Fibroblast of pulmonary artery (primary cell): ENCODE results near the gene PROZ.
A peak's percentile ranks its signal among the peaks of the same experiment; 100 is the strongest.

Experiments used
- DNase-seq: peaks from one replicate; pipeline ENCODE4 v3.0.0-alpha.2; 2010; ENCODE audit warnings: low read depth
- H3K4me3 ChIP-seq: replicated peaks from 2 replicates; pipeline ENCODE4 v1.5.1; 2011; ENCODE audit warnings: low read depth, mild to moderate bottlenecking, control low read depth, low read length, moderate library complexity
- CTCF ChIP-seq: IDR thresholded peaks from 2 replicates; pipeline ENCODE4 v1.5.1; 2011; ENCODE audit warnings: mild to moderate bottlenecking, control low read depth, low read length, inconsistent platforms; ENCODE audit errors: missing control alignments

The PROZ gene

GRCh38 chr13:113201815-113202214 lies 43.4 kb downstream of the PROZ start:
- no peak for TF ChIP-seq CTCF
- DNase-seq = no peak
- no peak overlapping the region for H3K4me3 ChIP-seq

DNA sequence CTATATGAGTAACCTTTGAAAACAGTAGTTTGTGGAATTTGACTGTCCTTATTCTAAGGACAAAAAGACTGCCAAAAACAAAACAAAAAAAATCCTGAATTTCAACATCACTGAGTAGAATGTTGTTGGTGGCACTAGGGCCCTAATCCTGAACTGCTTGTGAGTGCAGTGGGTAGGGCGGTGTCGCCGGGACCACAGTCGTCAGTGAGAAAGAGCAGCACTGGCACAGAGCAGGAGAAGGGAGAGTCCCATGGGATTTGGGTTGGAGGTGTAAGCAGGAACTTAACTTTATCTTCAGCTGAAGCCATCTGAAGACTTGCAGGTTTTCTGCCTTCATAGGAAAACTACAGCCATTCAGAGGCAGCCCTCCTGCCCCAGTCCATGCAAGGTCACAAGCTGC lies 44.5 kb downstream of the PROZ start:
- H3K4me3 ChIP-seq = no peak overlapping the region
- no peak for DNase-seq
- no peak for TF ChIP-seq CTCF

GRCh38 chr13:113203507-113204377 lies 45.3 kb downstream of the PROZ start:
- no peak for DNase-seq
- no peak overlapping the region for H3K4me3 ChIP-seq
- no peak for TF ChIP-seq CTCF

- DNase-seq = no peak
Measured at GRCh38 chr13:113204378-113204734, 45.9 kb downstream of the PROZ start.

DNA sequence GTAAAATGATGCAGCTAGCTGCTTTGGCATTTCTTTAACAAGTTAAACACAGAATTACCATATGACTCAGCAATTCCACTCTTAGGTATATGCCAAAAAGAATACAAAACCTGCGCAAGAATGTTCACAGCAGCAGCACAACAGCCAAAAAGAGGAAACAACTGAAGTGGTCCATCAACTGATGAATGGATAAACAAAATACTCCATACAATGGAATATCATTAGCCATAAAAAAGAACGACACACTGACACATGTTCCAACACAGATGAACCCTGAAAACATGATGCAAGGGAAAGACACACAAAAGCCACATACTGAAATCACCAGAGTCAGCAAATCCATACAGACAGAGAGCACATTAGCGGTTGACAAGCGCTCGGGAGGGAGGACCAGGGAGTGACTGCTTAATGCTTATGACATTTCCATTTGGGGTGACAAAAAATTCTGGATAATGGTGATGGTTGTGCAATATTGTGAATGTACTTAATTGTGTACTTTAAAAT lies 47.0 kb downstream of the PROZ start:
- H3K4me3 ChIP-seq = no peak overlapping the region
- TF ChIP-seq CTCF = no peak
- peak; percentile 53 for DNase-seq

More at GRCh38 chr13:113204378-113204734, 45.9 kb downstream of the PROZ start:
- H3K4me3 ChIP-seq = no peak overlapping the region
- TF ChIP-seq CTCF = no peak

DNA sequence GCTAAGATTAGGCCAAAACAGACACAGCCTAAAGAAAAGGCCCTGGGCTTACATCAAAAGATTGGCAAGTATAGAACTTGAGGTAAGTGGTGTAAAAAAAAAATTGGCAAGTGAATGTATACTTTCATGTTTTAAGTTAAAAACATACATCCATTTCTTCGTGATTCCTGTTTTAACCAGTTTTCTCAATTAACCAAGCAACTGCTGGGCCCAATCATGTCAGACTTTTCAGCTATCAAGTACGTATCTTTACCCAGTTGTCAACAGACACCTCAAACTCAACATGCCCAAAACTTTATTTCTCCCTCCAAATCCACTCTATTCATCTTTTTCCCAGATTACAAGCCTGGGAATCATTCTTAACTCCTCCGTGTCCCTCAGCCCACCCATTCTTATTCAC lies 49.0 kb downstream of the PROZ start:
- peak overlapping the region; percentile 83 for H3K4me3 ChIP-seq
- TF ChIP-seq CTCF = no peak
- no peak for DNase-seq

GRCh38 chr13:113207890-113208420 lies 49.5 kb downstream of the PROZ start:
- peak overlapping the region; percentile 83 for H3K4me3 ChIP-seq
- DNase-seq = peak; percentile 53
- no peak for TF ChIP-seq CTCF
